ENCODE results near the gene MAN2C1.

MAN2C1 gene

GRCh38 chr15:75348562-75349350 is 19.7 kb downstream of the MAN2C1 start (continued):
- TF ChIP-seq ZNF692 (tag by site-specific recombination; IDR thresholded peaks at IDR 0.05) (no peak), ZNF600 (tag by site-specific recombination; IDR thresholded peaks at IDR 0.05) (peak; percentile 79; the same call in 1 of the 2 replicates), ZNF121 (tag by site-specific recombination; IDR thresholded peaks at IDR 0.05) (no peak), ZBTB6 (tag by site-specific recombination; IDR thresholded peaks at IDR 0.05) (no peak)

DNA sequence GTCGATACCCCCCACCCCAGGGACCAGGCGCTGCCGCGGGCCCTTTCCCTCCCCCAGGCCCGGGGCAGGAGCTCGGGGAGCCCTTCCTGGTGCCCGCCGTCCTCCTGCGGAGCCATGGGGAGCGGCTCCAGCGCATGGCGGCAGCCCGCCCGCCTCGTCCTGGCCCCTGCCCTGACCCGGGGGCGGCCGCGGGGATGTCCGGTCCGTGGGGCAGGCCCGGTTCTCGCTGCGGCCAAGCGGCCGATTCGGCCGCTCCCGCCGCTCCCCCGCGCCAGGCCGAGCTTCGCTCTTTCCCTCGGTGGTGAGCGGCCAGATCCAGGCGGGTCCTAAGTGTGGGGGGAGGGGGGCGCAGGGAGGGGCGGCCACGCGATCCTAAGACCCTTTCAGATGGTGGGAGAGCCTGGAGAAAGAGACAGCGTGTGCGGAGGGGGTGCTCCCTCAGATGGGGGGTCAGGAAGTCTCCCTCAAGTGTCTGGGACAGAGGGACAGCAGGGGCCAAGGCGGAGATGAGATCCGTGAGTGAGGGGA is 20.3 kb downstream of the MAN2C1 start:
- ChIA-PET POLR2A (interaction anchor here (0.6 to 3.3 kb wide), 6 partner anchors 9 to 106 kb away, joined by 3 to 31 read pairs (median 4); partner anchors contain the start of genes MAN2C1 and SIN3A), CTCF (interaction anchor here (0.6 to 4.7 kb wide), 4 partner anchors 20 to 1180 kb away, joined by 3 to 33 read pairs (median 4); partner anchors contain the start of gene MAN2C1)
- Histone ChIP-seq H3K9me3 (ENCODE audit: control insufficient read depth, insufficient read depth, low read depth, low read length) (no peaks in the 10 kb centered on the region), H3K36me3 (ENCODE audit: control insufficient read depth in 2 of 2, insufficient read depth in 1 of 2, low read length in 2 of 2) (peaks cover 16 to 22% of the 10 kb centered on the region in 2 experiments; a peak in 2 of 3 replicates), H3K4me3 (ENCODE audit: low read depth, low read length) (peak overlapping the region; percentile 62), H3K4me1 (ENCODE audit: control insufficient read depth, insufficient read depth, low read length) (peaks cover 6% of the 10 kb centered on the region; the same call in 1 of the 2 replicates), H3K27ac (ENCODE audit: extremely low read depth, low read depth, low read length) (peak overlapping the region; percentile 88)
- TF ChIP-seq ZBTB6 (tag by site-specific recombination; IDR thresholded peaks at IDR 0.05) (no peak), ZSCAN23 (tag by site-specific recombination; IDR thresholded peaks at IDR 0.05) (no peak), KLF10 (tag by site-specific recombination; IDR thresholded peaks at IDR 0.05) (no peak), ZNF629 (tag by site-specific recombination; IDR thresholded peaks at IDR 0.05) (no peak), ZNF664 (tag by site-specific recombination; IDR thresholded peaks at IDR 0.05) (no peak), KLF1 (tag by site-specific recombination; IDR thresholded peaks at IDR 0.05) (no peak), ZNF76 (tag by site-specific recombination; IDR thresholded peaks at IDR 0.05; ENCODE audit: borderline replicate concordance, low read depth) (peak; percentile 51; the same call in 1 of the 2 replicates), ZNF48 (tag by site-specific recombination; IDR thresholded peaks at IDR 0.05) (no peak), ZNF366 (tag by site-specific recombination; conservative IDR thresholded peaks at IDR 0.05) (no peak), ZBTB8A (tag by site-specific recombination; IDR thresholded peaks at IDR 0.05) (no peak), ZNF660 (tag by site-specific recombination; IDR thresholded peaks at IDR 0.05) (no peak), ZNF324 (tag by site-specific recombination; IDR thresholded peaks at IDR 0.05) (no peak), IKZF3 (tag by site-specific recombination; IDR thresholded peaks at IDR 0.05) (no peak; the same call in 1 of the 2 replicates), ZNF174 (tag by site-specific recombination; IDR thresholded peaks at IDR 0.05) (no peak), HOXC10 (CRISPR knock-in tag; IDR thresholded peaks at IDR 0.05) (no peak), ZNF692 (tag by site-specific recombination; IDR thresholded peaks at IDR 0.05) (no peak), ZSCAN5A (tag by site-specific recombination; IDR thresholded peaks at IDR 0.05) (no peak), ZNF202 (tag by site-specific recombination; IDR thresholded peaks at IDR 0.05; ENCODE audit: borderline replicate concordance) (no peak), GLI2 (tag by site-specific recombination; IDR thresholded peaks at IDR 0.05; ENCODE audit: borderline replicate concordance, low read depth) (no peak), ZNF561 (tag by site-specific recombination; IDR thresholded peaks at IDR 0.05; ENCODE audit: borderline replicate concordance) (no peak), OVOL3 (tag by site-specific recombination; IDR thresholded peaks at IDR 0.05) (0 out of 2 replicates have a peak, but pooled peaks have one; percentile 25), ZNF112 (tag by site-specific recombination; IDR thresholded peaks at IDR 0.05) (no peak)
- TF ChIP-seq, protein P1, sequence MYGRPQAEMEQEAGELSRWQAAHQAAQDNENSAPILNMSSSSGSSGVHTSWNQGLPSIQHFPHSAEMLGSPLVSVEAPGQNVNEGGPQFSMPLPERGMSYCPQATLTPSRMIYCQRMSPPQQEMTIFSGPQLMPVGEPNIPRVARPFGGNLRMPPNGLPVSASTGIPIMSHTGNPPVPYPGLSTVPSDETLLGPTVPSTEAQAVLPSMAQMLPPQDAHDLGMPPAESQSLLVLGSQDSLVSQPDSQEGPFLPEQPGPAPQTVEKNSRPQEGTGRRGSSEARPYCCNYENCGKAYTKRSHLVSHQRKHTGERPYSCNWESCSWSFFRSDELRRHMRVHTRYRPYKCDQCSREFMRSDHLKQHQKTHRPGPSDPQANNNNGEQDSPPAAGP (tag by site-specific recombination; IDR thresholded peaks at IDR 0.05): no peak
